WTC11 (cell line): Measurements from ENCODE around the gene SYNPO2. TPM values are rescaled to one million over a fixed set of nuclear protein-coding genes. Genes with fewer than 3 reads are reported as not detected.
A peak's percentile ranks its signal among the peaks of the same experiment; 100 is the strongest.

ENCODE experiments used
- AR ChIP-seq: fragments of 250-450 bp; sonication (Bioruptor Pico); IDR thresholded peaks from 2 replicates; pipeline ENCODE4 v1.9.0; 2021; ENCODE audit warnings: mild to moderate bottlenecking
- ATF2 ChIP-seq: sonication (generic); formaldehyde crosslinking; IDR thresholded peaks from 2 replicates; pipeline ENCODE4 v1.8.1; 2022; ENCODE audit warnings: low read depth, missing genetic modification reagents, borderline replicate concordance
- CREM ChIP-seq: sonication (generic); formaldehyde crosslinking; IDR thresholded peaks from 2 replicates; pipeline ENCODE4 v1.8.1; 2022; ENCODE audit warnings: mild to moderate bottlenecking, missing genetic modification reagents, moderate library complexity
- ERG ChIP-seq: fragments of 250-450 bp; sonication (Bioruptor Pico); IDR thresholded peaks from 2 replicates; pipeline ENCODE4 v1.8.0; 2021; ENCODE audit warnings: mild to moderate bottlenecking
- FOXJ3 ChIP-seq: sonication (generic); formaldehyde crosslinking; IDR thresholded peaks from 2 replicates; pipeline ENCODE4 v1.9.0; 2021; ENCODE audit warnings: missing genetic modification reagents, mild to moderate bottlenecking, borderline replicate concordance
- GTF2I ChIP-seq: fragments of 250-450 bp; sonication (Bioruptor Pico); conservative IDR thresholded peaks from 2 replicates; pipeline ENCODE4 v1.4.0; 2021; ENCODE audit warnings: mild to moderate bottlenecking
- JAZF1 ChIP-seq: fragments of 250-450 bp; sonication (Bioruptor Pico); IDR thresholded peaks from 2 replicates; pipeline ENCODE4 v1.9.0; 2021; ENCODE audit warnings: moderate library complexity, mild to moderate bottlenecking, inconsistent platforms
- JUN ChIP-seq: sonication (generic); formaldehyde crosslinking; IDR thresholded peaks from 2 replicates; pipeline ENCODE4 v1.8.0; 2023; ENCODE audit warnings: mild to moderate bottlenecking, missing genetic modification reagents
- NFATC4 ChIP-seq: fragments of 250-450 bp; sonication (Bioruptor Pico); IDR thresholded peaks from 2 replicates; pipeline ENCODE4 v1.9.0; 2021; ENCODE audit warnings: mild to moderate bottlenecking
- NFE2L1 ChIP-seq: sonication (generic); formaldehyde crosslinking; IDR thresholded peaks from 2 replicates; pipeline ENCODE4 v1.8.1; 2023; ENCODE audit warnings: missing genetic modification reagents
- NFYB ChIP-seq: sonication (generic); formaldehyde crosslinking; conservative IDR thresholded peaks from 2 replicates; pipeline ENCODE4 v1.8.0; 2022; ENCODE audit warnings: low read depth, missing genetic modification reagents
- OVOL2 ChIP-seq: fragments of 250-450 bp; sonication (Bioruptor Pico); IDR thresholded peaks from 2 replicates; pipeline ENCODE4 v1.9.0; 2021; ENCODE audit warnings: mild to moderate bottlenecking, borderline replicate concordance
- SP1 ChIP-seq: sonication (generic); formaldehyde crosslinking; conservative IDR thresholded peaks from 2 replicates; pipeline ENCODE4 v1.8.1; 2022; ENCODE audit warnings: missing genetic modification reagents
- TEAD1 ChIP-seq: sonication (generic); formaldehyde crosslinking; IDR thresholded peaks from 2 replicates; pipeline ENCODE4 v1.8.0; 2022; ENCODE audit warnings: mild to moderate bottlenecking, missing genetic modification reagents
- TEAD4 ChIP-seq: sonication (generic); formaldehyde crosslinking; IDR thresholded peaks from 2 replicates; pipeline ENCODE4 v1.8.0; 2022; ENCODE audit warnings: mild to moderate bottlenecking, missing genetic modification reagents
- USF2 ChIP-seq: sonication (generic); formaldehyde crosslinking; IDR thresholded peaks from 2 replicates; pipeline ENCODE4 v1.8.1; 2023; ENCODE audit warnings: mild to moderate bottlenecking, missing genetic modification reagents, moderate library complexity
- ZBTB21 ChIP-seq: sonication (generic); formaldehyde crosslinking; IDR thresholded peaks from 2 replicates; pipeline ENCODE4 v1.8.1; 2023; ENCODE audit warnings: mild to moderate bottlenecking, missing genetic modification reagents, borderline replicate concordance
- ZNF232 ChIP-seq: sonication (generic); formaldehyde crosslinking; IDR thresholded peaks from 2 replicates; pipeline ENCODE4 v1.8.0; 2022; ENCODE audit warnings: mild to moderate bottlenecking, missing genetic modification reagents
- ZNF396 ChIP-seq: fragments of 250-450 bp; sonication (Bioruptor Pico); IDR thresholded peaks from 2 replicates; pipeline ENCODE4 v1.8.0; 2021; ENCODE audit warnings: mild to moderate bottlenecking, moderate library complexity, borderline replicate concordance
- ZNF425 ChIP-seq: fragments of 250-450 bp; sonication (Bioruptor Pico); conservative IDR thresholded peaks from 2 replicates; pipeline ENCODE4 v1.9.0; 2021; ENCODE audit warnings: mild to moderate bottlenecking
- ZSCAN18 ChIP-seq: fragments of 250-450 bp; sonication (Bioruptor Pico); IDR thresholded peaks from 2 replicates; pipeline ENCODE4 v2.1.2; 2022; ENCODE audit warnings: mild to moderate bottlenecking, moderate library complexity
- total RNA-seq: library from RNA; stranded (reverse); gene quantifications from 3 replicates; pipeline ENCODE4 v1.2.3, GENCODE V29; 2021
- TF ChIP-seq, protein P1 (sequence below): sonication (generic); formaldehyde crosslinking; IDR thresholded peaks from 2 replicates; pipeline ENCODE4 v1.8.1; 2022; ENCODE audit warnings: low read depth, mild to moderate bottlenecking, moderate library complexity, missing genetic modification reagents, borderline replicate concordance
- TF ChIP-seq, protein P2 (sequence below): sonication (generic); formaldehyde crosslinking; IDR thresholded peaks from 2 replicates; pipeline ENCODE4 v1.8.0; 2022; ENCODE audit warnings: mild to moderate bottlenecking, missing genetic modification reagents
- TF ChIP-seq, protein P3 (sequence below): sonication (generic); formaldehyde crosslinking; IDR thresholded peaks from 2 replicates; pipeline ENCODE4 v1.8.0; 2022; ENCODE audit warnings: mild to moderate bottlenecking, missing genetic modification reagents

Gene SYNPO2
- total RNA-seq, 1 experiment from 2014 or later = 1.9 TPM

- TF ChIP-seq ERG (CRISPR knock-in tag) (no peak), GTF2I (CRISPR knock-in tag) (no peak), USF2 (no peak), AR (CRISPR knock-in tag) (no peak), CREM (CRISPR knock-in tag) (no peak), ZNF425 (no peak), SP1 (peak; percentile 52), ZNF396 (CRISPR knock-in tag) (no peak), OVOL2 (CRISPR knock-in tag) (no peak), TEAD4 (CRISPR knock-in tag) (no peak), ZBTB21 (no peak), FOXJ3 (CRISPR knock-in tag) (peak; percentile 51; the same call in 1 of the 2 replicates), ZSCAN18 (CRISPR knock-in tag) (0 out of 2 replicates have a peak, but pooled peaks have one; percentile 10), NFATC4 (CRISPR knock-in tag) (no peak), ZNF232 (CRISPR knock-in tag) (0 out of 2 replicates have a peak, but pooled peaks have one; percentile 25), ATF2 (no peak), NFE2L1 (CRISPR knock-in tag) (0 out of 2 replicates have a peak, but pooled peaks have one; percentile 51), JUN (no peak), TEAD1 (no peak), JAZF1 (no peak), NFYB (CRISPR knock-in tag) (no peak)
- TF ChIP-seq, protein P1, sequence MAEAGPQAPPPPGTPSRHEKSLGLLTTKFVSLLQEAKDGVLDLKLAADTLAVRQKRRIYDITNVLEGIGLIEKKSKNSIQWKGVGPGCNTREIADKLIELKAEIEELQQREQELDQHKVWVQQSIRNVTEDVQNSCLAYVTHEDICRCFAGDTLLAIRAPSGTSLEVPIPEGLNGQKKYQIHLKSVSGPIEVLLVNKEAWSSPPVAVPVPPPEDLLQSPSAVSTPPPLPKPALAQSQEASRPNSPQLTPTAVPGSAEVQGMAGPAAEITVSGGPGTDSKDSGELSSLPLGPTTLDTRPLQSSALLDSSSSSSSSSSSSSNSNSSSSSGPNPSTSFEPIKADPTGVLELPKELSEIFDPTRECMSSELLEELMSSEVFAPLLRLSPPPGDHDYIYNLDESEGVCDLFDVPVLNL = no peak
- TF ChIP-seq, protein P2, sequence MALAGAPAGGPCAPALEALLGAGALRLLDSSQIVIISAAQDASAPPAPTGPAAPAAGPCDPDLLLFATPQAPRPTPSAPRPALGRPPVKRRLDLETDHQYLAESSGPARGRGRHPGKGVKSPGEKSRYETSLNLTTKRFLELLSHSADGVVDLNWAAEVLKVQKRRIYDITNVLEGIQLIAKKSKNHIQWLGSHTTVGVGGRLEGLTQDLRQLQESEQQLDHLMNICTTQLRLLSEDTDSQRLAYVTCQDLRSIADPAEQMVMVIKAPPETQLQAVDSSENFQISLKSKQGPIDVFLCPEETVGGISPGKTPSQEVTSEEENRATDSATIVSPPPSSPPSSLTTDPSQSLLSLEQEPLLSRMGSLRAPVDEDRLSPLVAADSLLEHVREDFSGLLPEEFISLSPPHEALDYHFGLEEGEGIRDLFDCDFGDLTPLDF = no peak
- TF ChIP-seq, protein P3, sequence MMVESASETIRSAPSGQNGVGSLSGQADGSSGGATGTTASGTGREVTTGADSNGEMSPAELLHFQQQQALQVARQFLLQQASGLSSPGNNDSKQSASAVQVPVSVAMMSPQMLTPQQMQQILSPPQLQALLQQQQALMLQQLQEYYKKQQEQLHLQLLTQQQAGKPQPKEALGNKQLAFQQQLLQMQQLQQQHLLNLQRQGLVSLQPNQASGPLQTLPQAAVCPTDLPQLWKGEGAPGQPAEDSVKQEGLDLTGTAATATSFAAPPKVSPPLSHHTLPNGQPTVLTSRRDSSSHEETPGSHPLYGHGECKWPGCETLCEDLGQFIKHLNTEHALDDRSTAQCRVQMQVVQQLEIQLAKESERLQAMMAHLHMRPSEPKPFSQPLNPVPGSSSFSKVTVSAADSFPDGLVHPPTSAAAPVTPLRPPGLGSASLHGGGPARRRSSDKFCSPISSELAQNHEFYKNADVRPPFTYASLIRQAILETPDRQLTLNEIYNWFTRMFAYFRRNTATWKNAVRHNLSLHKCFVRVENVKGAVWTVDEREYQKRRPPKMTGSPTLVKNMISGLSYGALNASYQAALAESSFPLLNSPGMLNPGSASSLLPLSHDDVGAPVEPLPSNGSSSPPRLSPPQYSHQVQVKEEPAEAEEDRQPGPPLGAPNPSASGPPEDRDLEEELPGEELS (CRISPR knock-in tag) = peak; percentile 74; the same call in 1 of the 2 replicates
Measured at GRCh38 chr4:118849867-118850487, 38.7 kb upstream of the SYNPO2 start (continued).
